ENCODE data around the gene IGF2R.

Gene IGF2R

GRCh38 chr6:160031871-160032270 is 63.0 kb downstream of the IGF2R start:
- DNase-seq: no peak

- DNase-seq: no peak
Measured at GRCh38 chr6:160032538-160032937, 63.7 kb downstream of the IGF2R start.

- DNase-seq: no peak
Measured at GRCh38 chr6:160034036-160034930, 65.4 kb downstream of the IGF2R start.

- no peak for DNase-seq
Measured at GRCh38 chr6:160035241-160035640, 66.4 kb downstream of the IGF2R start.

- DNase-seq: no peak
Measured at GRCh38 chr6:160035693-160036330, 66.9 kb downstream of the IGF2R start.

- no peak for DNase-seq
Measured at GRCh38 chr6:160036331-160036695, 67.4 kb downstream of the IGF2R start.

GRCh38 chr6:160036790-160037206 is 67.9 kb downstream of the IGF2R start:
- no peak for DNase-seq

- no peak for DNase-seq
Measured at GRCh38 chr6:160038479-160038878, 69.6 kb downstream of the IGF2R start.

- DNase-seq: no peak
Measured at GRCh38 chr6:160039441-160039840, 70.6 kb downstream of the IGF2R start.

GRCh38 chr6:160040055-160040454 is 71.2 kb downstream of the IGF2R start:
- DNase-seq: no peak

- no peak for DNase-seq
Measured at GRCh38 chr6:160040527-160041264, 71.8 kb downstream of the IGF2R start.

GRCh38 chr6:160041608-160042007 is 72.7 kb downstream of the IGF2R start:
- peak; percentile 41 for DNase-seq

GRCh38 chr6:160042014-160042773 is 73.3 kb downstream of the IGF2R start:
- DNase-seq: no peak

- no peak for DNase-seq
Measured at GRCh38 chr6:160042788-160043301, 74.0 kb downstream of the IGF2R start.

GRCh38 chr6:160043784-160044183 is 74.9 kb downstream of the IGF2R start:
- DNase-seq: no peak

GRCh38 chr6:160044687-160045086 is 75.8 kb downstream of the IGF2R start:
- DNase-seq: no peak

- DNase-seq: no peak
Measured at GRCh38 chr6:160048471-160048870, 79.6 kb downstream of the IGF2R start.

- no peak for DNase-seq
Measured at GRCh38 chr6:160049346-160049745, 80.5 kb downstream of the IGF2R start.

- no peak for DNase-seq
Measured at GRCh38 chr6:160050022-160050421, 81.1 kb downstream of the IGF2R start.

GRCh38 chr6:160051390-160051789 is 82.5 kb downstream of the IGF2R start:
- DNase-seq: no peak

GRCh38 chr6:160054271-160054670 is 85.4 kb downstream of the IGF2R start:
- DNase-seq: no peak

GRCh38 chr6:160054913-160055312 is 86.0 kb downstream of the IGF2R start:
- DNase-seq: no peak

- no peak for DNase-seq
Measured at GRCh38 chr6:160055378-160055777, 86.5 kb downstream of the IGF2R start.
